DND-41 (cell line): Measurements from ENCODE around the gene MSI2.

Experiments
- CTCF ChIP-seq: IDR thresholded peaks from 2 replicates; pipeline ENCODE4 v1.5.1; 2012; ENCODE audit warnings: borderline replicate concordance, low read length, moderate library complexity, mild to moderate bottlenecking; ENCODE audit not compliant: poor library complexity, severe bottlenecking; ENCODE audit errors: extremely low read depth
- EZH2 ChIP-seq: IDR thresholded peaks from 3 replicates; pipeline ENCODE4 v1.6.1; 2012; ENCODE audit warnings: borderline replicate concordance, low read depth, mild to moderate bottlenecking, moderate library complexity, low read length, inconsistent platforms; ENCODE audit not compliant: severe bottlenecking

GRCh38 chr17:57579245-57579644, 322.9 kb downstream of the MSI2 start:
- TF ChIP-seq CTCF = no peak
- TF ChIP-seq EZH2 = no peak
